HL-60 (cell line): ENCODE results near the gene WDR27.

Source experiments
- DNase-seq, 2 experiments: peaks; one replicate each; pipeline ENCODE4 v3.0.0-alpha.2; 2010 to 2020; ENCODE audit warnings: low read depth in 1 of 2, low spot score in 1 of 2
- H3K27ac ChIP-seq: fragments of 250-450 bp; sonication (Bioruptor Pico); replicated peaks from 2 replicates; pipeline ENCODE4 v1.5.1; 2020; ENCODE audit warnings: mild to moderate bottlenecking, moderate library complexity
- H3K27me3 ChIP-seq: fragments of 250-450 bp; sonication (Bioruptor Pico); 2 replicates; pipeline ENCODE4 v1.5.1; 2021; ENCODE audit warnings: mild to moderate bottlenecking, moderate library complexity; ENCODE audit not compliant: insufficient read depth, poor library complexity, severe bottlenecking
- H3K4me3 ChIP-seq: replicated peaks from 2 replicates; pipeline ENCODE4 v1.5.1; 2011; ENCODE audit warnings: mild to moderate bottlenecking, control low read depth, low read length; ENCODE audit not compliant: insufficient read depth
- GABPA ChIP-seq: IDR thresholded peaks from 2 replicates; pipeline ENCODE4 v1.6.1; 2012; ENCODE audit warnings: low read depth
- POLR2AphosphoS5 ChIP-seq: IDR thresholded peaks from 2 replicates; pipeline ENCODE4 v1.6.1; 2012; ENCODE audit warnings: low read depth
- SPI1 ChIP-seq: IDR thresholded peaks from 2 replicates; pipeline ENCODE4 v1.6.1; 2012; ENCODE audit warnings: low read depth, mild to moderate bottlenecking, borderline replicate concordance
- TF ChIP-seq, protein P1 (sequence below): IDR thresholded peaks from 2 replicates; pipeline ENCODE4 v1.6.1; 2012; ENCODE audit warnings: low read depth; ENCODE audit not compliant: insufficient replicate concordance
- TF ChIP-seq, protein P2 (sequence below): IDR thresholded peaks from one replicate; pipeline ENCODE4 v1.5.1; 2011; ENCODE audit warnings: low read length, control low read depth, inconsistent platforms; ENCODE audit not compliant: insufficient read depth

WDR27 gene

DNA sequence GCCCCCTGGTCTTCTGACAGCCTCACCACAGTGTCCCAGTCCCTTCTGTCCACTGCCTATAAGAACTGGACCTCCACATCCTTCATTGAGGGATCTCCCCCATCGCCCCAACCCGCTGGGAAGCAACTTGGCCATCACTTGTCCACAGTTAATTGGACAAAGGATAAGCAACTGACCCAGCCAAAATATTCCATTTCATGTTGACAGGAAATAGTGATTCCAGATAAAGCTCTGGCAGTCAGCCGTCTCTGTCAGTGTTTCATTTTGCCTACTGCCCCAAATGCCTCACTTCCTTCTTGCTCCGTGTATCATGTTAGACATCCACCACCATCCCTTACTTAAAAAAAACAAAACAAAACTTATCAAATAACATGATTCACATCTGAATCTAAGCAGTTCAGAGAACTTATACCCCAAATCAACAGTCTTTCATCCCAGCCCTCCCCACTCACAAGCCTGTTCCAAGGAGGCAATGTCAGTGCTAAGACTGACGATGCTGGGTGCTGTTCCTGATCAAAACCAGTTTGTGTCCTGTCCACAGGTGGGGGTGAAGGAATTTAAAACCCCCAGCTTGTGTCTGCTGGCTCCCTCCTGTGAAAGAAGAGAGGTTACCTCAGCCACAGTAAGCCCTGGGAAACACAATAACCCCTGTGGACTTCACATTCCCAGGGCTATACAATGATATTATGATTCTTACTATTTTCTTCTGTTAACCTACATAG lies 162.5 kb downstream of the WDR27 start:
- Histone ChIP-seq H3K4me3 (no peak overlapping the region), H3K27me3 (no peaks in the 10 kb centered on the region), H3K27ac (no peak overlapping the region)
- TF ChIP-seq, protein P1, sequence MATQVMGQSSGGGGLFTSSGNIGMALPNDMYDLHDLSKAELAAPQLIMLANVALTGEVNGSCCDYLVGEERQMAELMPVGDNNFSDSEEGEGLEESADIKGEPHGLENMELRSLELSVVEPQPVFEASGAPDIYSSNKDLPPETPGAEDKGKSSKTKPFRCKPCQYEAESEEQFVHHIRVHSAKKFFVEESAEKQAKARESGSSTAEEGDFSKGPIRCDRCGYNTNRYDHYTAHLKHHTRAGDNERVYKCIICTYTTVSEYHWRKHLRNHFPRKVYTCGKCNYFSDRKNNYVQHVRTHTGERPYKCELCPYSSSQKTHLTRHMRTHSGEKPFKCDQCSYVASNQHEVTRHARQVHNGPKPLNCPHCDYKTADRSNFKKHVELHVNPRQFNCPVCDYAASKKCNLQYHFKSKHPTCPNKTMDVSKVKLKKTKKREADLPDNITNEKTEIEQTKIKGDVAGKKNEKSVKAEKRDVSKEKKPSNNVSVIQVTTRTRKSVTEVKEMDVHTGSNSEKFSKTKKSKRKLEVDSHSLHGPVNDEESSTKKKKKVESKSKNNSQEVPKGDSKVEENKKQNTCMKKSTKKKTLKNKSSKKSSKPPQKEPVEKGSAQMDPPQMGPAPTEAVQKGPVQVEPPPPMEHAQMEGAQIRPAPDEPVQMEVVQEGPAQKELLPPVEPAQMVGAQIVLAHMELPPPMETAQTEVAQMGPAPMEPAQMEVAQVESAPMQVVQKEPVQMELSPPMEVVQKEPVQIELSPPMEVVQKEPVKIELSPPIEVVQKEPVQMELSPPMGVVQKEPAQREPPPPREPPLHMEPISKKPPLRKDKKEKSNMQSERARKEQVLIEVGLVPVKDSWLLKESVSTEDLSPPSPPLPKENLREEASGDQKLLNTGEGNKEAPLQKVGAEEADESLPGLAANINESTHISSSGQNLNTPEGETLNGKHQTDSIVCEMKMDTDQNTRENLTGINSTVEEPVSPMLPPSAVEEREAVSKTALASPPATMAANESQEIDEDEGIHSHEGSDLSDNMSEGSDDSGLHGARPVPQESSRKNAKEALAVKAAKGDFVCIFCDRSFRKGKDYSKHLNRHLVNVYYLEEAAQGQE, result no peak
- TF ChIP-seq POLR2AphosphoS5 (no peak), SPI1 (no peak), GABPA (no peak)
- TF ChIP-seq, protein P2, sequence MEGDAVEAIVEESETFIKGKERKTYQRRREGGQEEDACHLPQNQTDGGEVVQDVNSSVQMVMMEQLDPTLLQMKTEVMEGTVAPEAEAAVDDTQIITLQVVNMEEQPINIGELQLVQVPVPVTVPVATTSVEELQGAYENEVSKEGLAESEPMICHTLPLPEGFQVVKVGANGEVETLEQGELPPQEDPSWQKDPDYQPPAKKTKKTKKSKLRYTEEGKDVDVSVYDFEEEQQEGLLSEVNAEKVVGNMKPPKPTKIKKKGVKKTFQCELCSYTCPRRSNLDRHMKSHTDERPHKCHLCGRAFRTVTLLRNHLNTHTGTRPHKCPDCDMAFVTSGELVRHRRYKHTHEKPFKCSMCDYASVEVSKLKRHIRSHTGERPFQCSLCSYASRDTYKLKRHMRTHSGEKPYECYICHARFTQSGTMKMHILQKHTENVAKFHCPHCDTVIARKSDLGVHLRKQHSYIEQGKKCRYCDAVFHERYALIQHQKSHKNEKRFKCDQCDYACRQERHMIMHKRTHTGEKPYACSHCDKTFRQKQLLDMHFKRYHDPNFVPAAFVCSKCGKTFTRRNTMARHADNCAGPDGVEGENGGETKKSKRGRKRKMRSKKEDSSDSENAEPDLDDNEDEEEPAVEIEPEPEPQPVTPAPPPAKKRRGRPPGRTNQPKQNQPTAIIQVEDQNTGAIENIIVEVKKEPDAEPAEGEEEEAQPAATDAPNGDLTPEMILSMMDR, result no peak
- no peak for DNase-seq

DNA sequence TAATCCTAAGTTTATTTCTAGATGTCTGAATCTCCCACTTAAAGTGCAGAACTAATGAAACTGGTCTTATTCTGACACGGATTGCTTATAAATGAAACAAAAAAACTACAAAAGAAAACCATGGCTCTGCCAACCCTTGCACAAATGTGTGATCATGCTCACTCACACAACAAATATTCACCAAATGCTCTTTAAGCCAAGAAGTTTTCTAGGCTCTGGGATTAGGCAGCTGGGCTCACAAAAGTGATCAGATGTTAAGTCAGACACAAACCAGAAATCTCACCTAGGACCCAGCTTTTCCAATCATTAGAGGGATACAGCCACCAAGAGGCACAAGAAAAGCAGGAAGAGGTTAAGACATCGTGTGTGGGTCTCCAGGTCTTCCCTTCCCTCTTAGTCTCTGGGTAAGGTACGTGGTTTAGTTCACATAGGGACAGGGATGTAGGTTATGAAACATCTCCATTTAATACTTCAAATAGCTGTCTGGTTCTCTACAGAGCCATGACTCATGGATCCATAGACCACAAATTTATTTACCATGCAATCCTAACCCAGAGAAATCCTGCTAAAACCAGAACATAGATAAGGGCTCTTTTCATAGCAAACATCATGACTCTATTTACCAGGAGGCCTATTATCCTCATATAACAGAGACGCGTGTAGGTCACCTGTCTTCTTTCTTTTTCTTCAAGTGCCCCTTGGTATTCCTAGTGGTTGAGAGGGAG lies 165.2 kb downstream of the WDR27 start:
- no peak for DNase-seq
- Histone ChIP-seq H3K27ac (no peak overlapping the region), H3K4me3 (no peak overlapping the region), H3K27me3 (no peaks in the 10 kb centered on the region)
- no peak for TF ChIP-seq POLR2AphosphoS5
- TF ChIP-seq, protein P2, result no peak
- TF ChIP-seq SPI1, result no peak
- no peak for TF ChIP-seq GABPA
- TF ChIP-seq, protein P1, result no peak

DNA sequence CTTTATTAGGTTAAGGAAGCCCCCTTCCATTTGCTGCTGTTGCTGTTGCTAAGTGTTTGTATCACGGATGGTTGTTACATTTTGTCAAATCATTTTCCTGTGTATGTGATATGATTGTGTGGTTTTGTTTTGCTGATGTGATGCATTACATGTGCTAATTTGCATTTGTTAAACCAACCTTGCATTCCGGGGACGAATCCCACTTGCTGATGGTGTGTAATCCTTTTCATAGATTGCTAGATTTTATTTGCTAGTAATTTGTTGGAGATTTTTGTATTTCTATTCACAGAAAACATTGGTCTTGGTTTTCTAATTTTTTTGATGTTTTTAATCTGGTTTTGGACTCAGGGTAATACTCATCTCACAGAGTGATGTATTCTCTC lies 167.8 kb downstream of the WDR27 start:
- DNase-seq, result no peak
- H3K27me3 ChIP-seq, result no peaks in the 10 kb centered on the region
- TF ChIP-seq, protein P1, result no peak
- TF ChIP-seq, protein P2, result no peak
- TF ChIP-seq POLR2AphosphoS5, result no peak
- no peak for TF ChIP-seq GABPA
- TF ChIP-seq SPI1, result no peak
- no peak overlapping the region for H3K27ac ChIP-seq
- H3K4me3 ChIP-seq, result no peak overlapping the region
